Embryonic facial prominence (tissue), 1 donor: ENCODE data around the gene ZNF532.

Experiments
- DNase-seq: peaks from one replicate; pipeline ENCODE4 v3.0.0-alpha.2; 2016; ENCODE audit errors: extremely low spot score

Gene ZNF532

GRCh38 chr18:58947136-58947732 lies 82.6 kb downstream of the ZNF532 start:
- no peak for DNase-seq

GRCh38 chr18:58949031-58949430 lies 84.4 kb downstream of the ZNF532 start:
- DNase-seq: no peak

- DNase-seq: no peak
Observed at GRCh38 chr18:58951986-58952702, 87.5 kb downstream of the ZNF532 start.

GRCh38 chr18:58952858-58953257 lies 88.2 kb downstream of the ZNF532 start:
- no peak for DNase-seq

GRCh38 chr18:58953627-58954026 lies 89.0 kb downstream of the ZNF532 start:
- no peak for DNase-seq

GRCh38 chr18:58955001-58955400 lies 90.3 kb downstream of the ZNF532 start:
- DNase-seq: no peak

- no peak for DNase-seq
Observed at GRCh38 chr18:58955738-58956137, 91.1 kb downstream of the ZNF532 start.

GRCh38 chr18:58958628-58959027 lies 94.0 kb downstream of the ZNF532 start:
- DNase-seq: no peak

GRCh38 chr18:58960508-58960907 lies 95.8 kb downstream of the ZNF532 start:
- DNase-seq: no peak

- no peak for DNase-seq
Observed at GRCh38 chr18:58960946-58961722, 96.5 kb downstream of the ZNF532 start.

GRCh38 chr18:58962336-58962735 lies 97.7 kb downstream of the ZNF532 start:
- no peak for DNase-seq

GRCh38 chr18:58965291-58966004 lies 100.8 kb downstream of the ZNF532 start:
- DNase-seq: no peak

GRCh38 chr18:58966005-58966677 lies 101.5 kb downstream of the ZNF532 start:
- no peak for DNase-seq

- no peak for DNase-seq
Observed at GRCh38 chr18:58966704-58967103, 102.0 kb downstream of the ZNF532 start.

- no peak for DNase-seq
Observed at GRCh38 chr18:58967751-58968254, 103.1 kb downstream of the ZNF532 start.

- DNase-seq: no peak
Observed at GRCh38 chr18:58970943-58971790, 106.5 kb downstream of the ZNF532 start.

- no peak for DNase-seq
Observed at GRCh38 chr18:58975296-58975695, 110.6 kb downstream of the ZNF532 start.

- no peak for DNase-seq
Observed at GRCh38 chr18:58975781-58976180, 111.1 kb downstream of the ZNF532 start.

- no peak for DNase-seq
Observed at GRCh38 chr18:58977223-58977622, 112.5 kb downstream of the ZNF532 start.

GRCh38 chr18:58977801-58978200 lies 113.1 kb downstream of the ZNF532 start:
- no peak for DNase-seq
